GM18867 (cell line): ENCODE data around the gene ELMO1.

ENCODE experiments used
- ATAC-seq: cut with Tn5 transposase; IDR thresholded peaks from one replicate; pipeline ENCODE4 v1.9.1; 2021; ENCODE audit warnings: mild to moderate bottlenecking, moderate library complexity; ENCODE audit not compliant: unreplicated experiment

The ELMO1 gene

GRCh38 chr7:37040330-37040729 lies 408.3 kb downstream of the ELMO1 start:
- no peak for ATAC-seq

GRCh38 chr7:37039131-37039749 lies 409.4 kb downstream of the ELMO1 start:
- no peak for ATAC-seq

GRCh38 chr7:37038706-37039105 lies 410.0 kb downstream of the ELMO1 start:
- ATAC-seq = no peak

GRCh38 chr7:37037286-37037685 lies 411.4 kb downstream of the ELMO1 start:
- ATAC-seq = no peak

- no peak for ATAC-seq
Observed at GRCh38 chr7:37035631-37036030, 413.0 kb downstream of the ELMO1 start.

GRCh38 chr7:37033141-37033540 lies 415.5 kb downstream of the ELMO1 start:
- ATAC-seq = no peak

- no peak for ATAC-seq
Observed at GRCh38 chr7:37032258-37032601, 416.4 kb downstream of the ELMO1 start.

GRCh38 chr7:37031571-37032257 lies 416.9 kb downstream of the ELMO1 start:
- no peak for ATAC-seq

GRCh38 chr7:37028909-37029440 lies 419.7 kb downstream of the ELMO1 start:
- no peak for ATAC-seq

- ATAC-seq = no peak
Observed at GRCh38 chr7:37027557-37028341, 420.9 kb downstream of the ELMO1 start.

GRCh38 chr7:37027104-37027503 lies 421.6 kb downstream of the ELMO1 start:
- ATAC-seq = no peak

- no peak for ATAC-seq
Observed at GRCh38 chr7:37018954-37019353, 429.7 kb downstream of the ELMO1 start.

- no peak for ATAC-seq
Observed at GRCh38 chr7:37016064-37016878, 432.4 kb downstream of the ELMO1 start.

- ATAC-seq = no peak
Observed at GRCh38 chr7:37015353-37016034, 433.2 kb downstream of the ELMO1 start.

- no peak for ATAC-seq
Observed at GRCh38 chr7:37013771-37014170, 434.9 kb downstream of the ELMO1 start.

GRCh38 chr7:37011151-37011890 lies 437.3 kb downstream of the ELMO1 start:
- no peak for ATAC-seq

- ATAC-seq = no peak
Observed at GRCh38 chr7:37009125-37009675, 439.5 kb downstream of the ELMO1 start.

GRCh38 chr7:37007691-37008090 lies 441.0 kb downstream of the ELMO1 start:
- ATAC-seq = no peak

- ATAC-seq = no peak
Observed at GRCh38 chr7:37007268-37007667, 441.4 kb downstream of the ELMO1 start.
